GM12892 (cell line): ENCODE data around the gene AK8.

Experiments used
- DNase-seq: peaks from one replicate; pipeline ENCODE4 v3.0.0; 2011; ENCODE audit not compliant: insufficient read length
- FAIRE-seq: peaks from 2 replicates; lab custom pipeline; 2011; peaks lifted over from hg19 to GRCh38; lab: Jason Lieb, UNC
- POLR2A ChIP-seq: IDR thresholded peaks from 2 replicates; pipeline ENCODE4 v1.6.1; 2011; ENCODE audit warnings: low read depth, low read length, control low read depth
- POLR2AphosphoS5 ChIP-seq: IDR thresholded peaks from 2 replicates; pipeline ENCODE4 v1.6.1; 2011; ENCODE audit warnings: low read depth, low read length, control low read depth
- TAF1 ChIP-seq: IDR thresholded peaks from 2 replicates; pipeline ENCODE4 v1.6.1; 2011; ENCODE audit warnings: low read depth, mild to moderate bottlenecking, control low read depth, low read length, borderline replicate concordance

AK8 gene

GRCh38 chr9:132833550-132834121 lies 44.4 kb downstream of the AK8 start:
- no peak for TF ChIP-seq TAF1
- TF ChIP-seq POLR2A, result no peak
- TF ChIP-seq POLR2AphosphoS5, result no peak
- no peak for FAIRE-seq
- DNase-seq, result no peak

- FAIRE-seq (no peak), DNase-seq (no peak)
- TF ChIP-seq POLR2AphosphoS5 (no peak), TAF1 (no peak), POLR2A (no peak)
Measured at GRCh38 chr9:132832171-132832881, 45.8 kb downstream of the AK8 start.

GRCh38 chr9:132828201-132828770 lies 49.8 kb downstream of the AK8 start:
- no peak for DNase-seq
- no peak for FAIRE-seq
- TF ChIP-seq TAF1 (no peak), POLR2AphosphoS5 (no peak), POLR2A (no peak)

GRCh38 chr9:132827366-132827765 lies 50.7 kb downstream of the AK8 start:
- FAIRE-seq (no peak), DNase-seq (no peak)
- TF ChIP-seq TAF1 (no peak), POLR2A (no peak), POLR2AphosphoS5 (no peak)

GRCh38 chr9:132826621-132827365 lies 51.3 kb downstream of the AK8 start:
- FAIRE-seq, result no peak
- TF ChIP-seq TAF1 (no peak), POLR2A (no peak), POLR2AphosphoS5 (no peak)

GRCh38 chr9:132826131-132826530 lies 52.0 kb downstream of the AK8 start:
- FAIRE-seq (no peak), DNase-seq (no peak)
- TF ChIP-seq TAF1 (no peak), POLR2A (no peak), POLR2AphosphoS5 (no peak)

More at GRCh38 chr9:132826621-132827365, 51.3 kb downstream of the AK8 start:
- DNase-seq, result no peak

GRCh38 chr9:132825430-132825829 lies 52.7 kb downstream of the AK8 start:
- no peak for TF ChIP-seq POLR2A
- no peak for DNase-seq

GRCh38 chr9:132824951-132825350 lies 53.1 kb downstream of the AK8 start:
- FAIRE-seq (no peak), DNase-seq (no peak)
- TF ChIP-seq POLR2A (no peak), POLR2AphosphoS5 (no peak), TAF1 (no peak)

More at GRCh38 chr9:132825430-132825829, 52.7 kb downstream of the AK8 start:
- no peak for FAIRE-seq

GRCh38 chr9:132824151-132824550 lies 53.9 kb downstream of the AK8 start:
- no peak for TF ChIP-seq POLR2A
- no peak for TF ChIP-seq TAF1
- no peak for TF ChIP-seq POLR2AphosphoS5
- FAIRE-seq (no peak), DNase-seq (no peak)

- no peak for FAIRE-seq
- no peak for DNase-seq
- TF ChIP-seq POLR2A (no peak), POLR2AphosphoS5 (no peak), TAF1 (no peak)
Measured at GRCh38 chr9:132823370-132824145, 54.5 kb downstream of the AK8 start.

GRCh38 chr9:132820169-132820944 lies 57.7 kb downstream of the AK8 start:
- TF ChIP-seq TAF1 (no peak), POLR2AphosphoS5 (no peak), POLR2A (no peak)
- DNase-seq, result no peak
- FAIRE-seq, result no peak
